CD4-positive, alpha-beta T cell treated with Interleukin-17A for 1 hour (primary cell): ENCODE results near the gene PIGL.
"Not testable (repeated sequence)": the region's sequence is repeated elsewhere in the genome, so short reads cannot be mapped to it uniquely, and the experiment has no call there.

Experiments used
- DNase-seq: peaks from one replicate; pipeline ENCODE4 v3.0.0-alpha.2; 2020

Gene PIGL

GRCh38 chr17:16217002-16217635, at the start of gene PIGL:
PIGL (plus strand) TSS chr17:16217210; CDS start chr17:16217227, 17 bp downstream.
- DNase-seq = peak; percentile 91

GRCh38 chr17:16171613-16172012, 45.4 kb upstream of the PIGL start:
- DNase-seq = no peak

- DNase-seq = no peak
Observed at GRCh38 chr17:16178836-16179235, 38.2 kb upstream of the PIGL start.

GRCh38 chr17:16181581-16181980, 35.4 kb upstream of the PIGL start:
- DNase-seq = no peak

GRCh38 chr17:16187642-16188041, 29.4 kb upstream of the PIGL start:
- DNase-seq = no peak

GRCh38 chr17:16189791-16190348, 27.1 kb upstream of the PIGL start:
- DNase-seq = no peak

- no peak for DNase-seq
Observed at GRCh38 chr17:16190703-16191360, 26.2 kb upstream of the PIGL start.

DNA sequence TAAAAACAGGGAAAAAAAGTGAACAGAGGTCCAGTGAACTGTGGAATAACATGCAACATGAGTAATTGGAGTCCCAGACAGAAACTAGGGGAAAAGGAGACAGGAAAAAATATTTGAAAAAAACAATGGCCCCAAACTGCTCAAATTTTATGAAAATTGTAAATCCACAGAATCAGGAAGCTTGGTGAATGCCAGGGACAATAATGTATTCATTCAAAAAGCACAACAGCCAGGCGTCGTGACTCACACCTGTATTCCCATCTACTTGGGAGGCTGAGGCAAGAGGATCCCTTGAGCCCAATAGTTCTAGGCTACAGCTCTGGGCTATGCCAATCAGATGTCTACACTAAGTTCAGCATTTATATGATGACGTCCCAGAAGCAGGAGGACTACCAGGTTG, 25.4 kb upstream of the PIGL start:
- no peak for DNase-seq

GRCh38 chr17:16194307-16194835, 22.6 kb upstream of the PIGL start:
- DNase-seq = peak; percentile 45

DNA sequence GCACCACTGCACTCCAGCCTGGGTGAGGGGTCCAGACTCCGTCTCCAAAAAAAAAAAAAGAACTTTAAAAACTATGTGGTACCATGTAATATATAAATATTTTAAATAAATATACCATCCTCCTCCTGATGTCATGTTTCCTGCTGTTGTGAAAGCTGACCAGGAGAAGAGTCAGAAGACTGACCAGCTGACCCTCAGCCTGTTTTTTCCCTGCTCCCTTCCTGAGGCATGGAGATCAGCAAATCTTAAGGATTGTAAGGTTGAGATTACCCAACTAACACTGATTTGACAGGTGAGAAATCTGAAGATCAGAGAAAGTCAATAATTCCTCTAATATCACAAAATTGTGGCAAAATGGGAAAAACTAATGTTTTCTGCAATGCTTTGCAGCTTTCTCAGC, 19.7 kb upstream of the PIGL start:
- DNase-seq = no peak

GRCh38 chr17:16199093-16199492, 17.9 kb upstream of the PIGL start:
- no peak for DNase-seq

DNA sequence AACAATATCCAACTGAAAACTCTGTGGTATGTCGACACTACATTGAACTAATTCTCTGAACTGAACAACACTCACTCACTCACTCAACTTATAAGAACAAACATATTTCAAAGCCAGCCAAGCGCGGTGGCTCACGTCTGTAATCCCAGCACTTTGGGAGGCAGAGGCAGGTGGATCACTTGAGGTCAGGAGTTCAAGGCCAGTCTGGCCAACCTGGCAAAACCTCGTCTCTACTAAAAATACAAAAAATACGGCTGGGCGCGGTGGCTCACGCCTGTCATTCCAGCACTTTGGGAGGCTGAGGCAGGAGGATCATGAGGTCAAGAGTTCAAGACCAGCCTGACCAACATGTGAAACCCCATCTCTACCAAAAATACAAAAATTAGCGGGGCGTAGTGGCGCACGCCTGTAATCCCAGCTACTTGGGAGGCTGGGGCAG, 15.3 kb upstream of the PIGL start:
- not testable (repeated sequence) for DNase-seq

DNA sequence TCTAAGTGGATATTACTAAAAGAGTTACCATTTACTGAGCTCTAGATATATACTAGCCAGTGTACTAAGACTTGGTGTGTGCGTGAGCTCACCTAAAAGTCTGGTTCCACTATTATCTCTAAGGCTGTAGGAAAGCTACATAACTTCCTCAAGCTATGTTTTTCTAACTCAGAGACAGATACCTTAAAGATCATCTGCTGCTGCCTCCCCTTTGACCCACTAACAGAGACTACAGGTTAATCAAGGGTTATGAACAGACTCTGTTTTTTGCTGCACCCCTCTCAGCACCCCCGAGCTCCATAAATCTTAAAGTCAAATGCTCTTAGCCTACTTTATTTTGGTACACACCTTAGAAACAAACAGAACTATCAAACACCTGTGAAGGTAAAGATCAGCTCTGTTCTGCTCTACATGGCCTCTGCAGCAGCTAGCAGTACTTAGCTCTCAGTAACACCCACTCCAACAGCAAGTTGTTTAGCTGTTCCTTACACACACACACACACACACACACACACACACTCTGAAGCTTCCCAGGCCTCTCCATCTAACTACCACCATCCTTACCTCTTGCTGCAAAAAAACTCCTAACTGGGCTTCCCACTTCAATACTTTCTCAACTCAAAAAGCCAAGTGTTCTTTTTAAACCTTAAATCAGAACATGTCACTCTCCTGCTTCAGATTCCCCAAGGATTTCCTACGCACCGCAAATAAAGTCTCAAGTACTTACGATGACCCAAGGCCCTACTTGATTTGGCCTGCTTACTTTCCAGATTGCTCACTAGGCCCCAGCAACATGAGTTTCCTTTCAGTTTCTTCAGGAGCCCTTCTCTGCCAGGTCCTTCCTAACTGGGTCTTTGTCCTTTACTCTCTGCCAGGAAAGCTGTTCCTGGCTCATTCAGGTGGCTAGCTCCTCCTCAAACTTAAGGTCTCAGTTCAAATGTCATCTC, 14.2 kb upstream of the PIGL start:
- peak; percentile 11 for DNase-seq

DNA sequence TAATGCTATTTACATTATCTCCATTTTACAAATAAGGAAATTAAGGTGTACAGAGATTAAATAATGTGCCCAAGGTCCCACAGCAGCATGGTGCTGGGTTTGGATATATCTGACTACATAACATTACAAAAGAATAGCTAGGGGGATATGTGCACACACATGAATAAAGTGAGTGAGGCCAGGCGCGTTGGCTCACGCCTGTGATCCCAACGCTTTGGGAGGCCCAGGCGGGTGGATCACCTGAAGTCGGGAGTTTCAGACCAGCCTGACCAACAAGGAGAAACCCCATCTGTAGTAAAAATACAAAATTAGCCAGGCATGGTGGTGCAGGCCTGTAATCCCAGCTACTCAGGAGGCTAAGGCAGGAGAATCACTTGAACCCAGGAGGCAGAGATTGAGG, 12.2 kb upstream of the PIGL start:
- not testable (repeated sequence) for DNase-seq

- no peak for DNase-seq
Observed at GRCh38 chr17:16211590-16211989, 5.4 kb upstream of the PIGL start.

- no peak for DNase-seq
Observed at GRCh38 chr17:16212793-16213192, 4.2 kb upstream of the PIGL start.

GRCh38 chr17:16214190-16215001, 2.6 kb upstream of the PIGL start:
- DNase-seq = no peak

- DNase-seq = peak; percentile 26
Observed at GRCh38 chr17:16215002-16215272, 2.1 kb upstream of the PIGL start.

GRCh38 chr17:16215273-16215964, 1.6 kb upstream of the PIGL start, which contains the start of gene NCOR1:
NCOR1 (minus strand) TSS chr17:16215534; CDS start chr17:16194569, 20,965 bp downstream.
- DNase-seq = peak; percentile 87

GRCh38 chr17:16215965-16216316, 1.1 kb upstream of the PIGL start:
- no peak for DNase-seq

DNA sequence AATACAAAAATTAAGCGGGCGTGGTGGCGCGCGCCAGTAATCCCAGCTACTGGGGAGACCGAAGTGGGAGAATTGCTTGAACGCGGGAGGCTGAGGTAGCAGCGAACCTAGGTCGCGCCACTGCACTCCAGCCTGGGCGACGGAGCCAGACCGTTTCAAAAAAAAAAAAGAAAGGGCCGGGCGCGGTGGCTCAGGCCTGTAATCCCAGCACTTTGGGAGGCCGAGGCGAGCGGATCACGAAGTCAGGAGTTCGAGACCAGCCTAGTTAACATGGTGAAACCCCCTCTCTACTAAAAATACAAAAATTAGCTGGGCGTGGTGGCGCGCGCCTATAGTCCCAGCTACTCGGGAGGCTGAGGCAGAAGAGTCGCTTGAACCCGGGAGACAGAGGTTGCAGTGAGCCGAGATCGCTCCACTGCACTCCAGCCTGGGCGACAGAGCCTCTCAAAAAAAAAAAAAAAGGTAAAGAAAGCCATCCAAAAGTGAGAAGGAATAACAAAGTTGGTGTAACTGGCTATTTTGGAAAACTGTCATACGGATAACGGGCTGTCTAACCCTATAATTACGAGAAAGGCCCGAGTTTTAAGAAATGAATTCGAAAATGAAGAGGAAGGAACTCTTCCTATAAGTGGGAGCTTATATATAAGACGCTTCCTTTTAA, 539 bp upstream of the PIGL start:
- DNase-seq = not testable (repeated sequence)
